ENCODE results near the gene UBR2.

The UBR2 gene

DNA sequence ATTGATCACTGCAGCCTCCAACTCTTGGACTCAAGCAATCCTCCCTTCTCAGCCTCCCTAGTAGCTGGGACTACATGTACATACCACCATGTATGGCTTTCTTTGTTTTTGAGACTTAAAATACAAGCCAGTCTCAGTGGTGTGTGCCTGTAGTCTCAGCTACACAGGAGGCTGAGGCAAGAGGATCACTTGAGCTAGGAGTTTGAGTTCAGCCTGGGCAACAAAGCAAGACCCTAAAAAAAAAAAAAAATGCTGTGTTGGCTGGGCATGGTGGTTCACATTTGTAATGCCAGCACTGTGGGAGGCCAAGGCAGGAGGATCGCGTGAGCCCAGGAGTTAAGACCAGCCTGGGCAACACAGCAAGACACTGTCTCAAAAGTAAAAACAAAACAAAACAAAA is 51.7 kb downstream of the UBR2 start:
- DNase-seq, result no peak
- H3K36me3 ChIP-seq (ENCODE audit: control insufficient read depth, insufficient read depth, low read length), result peaks cover 27% of the 10 kb centered on the region
- no peaks in the 10 kb centered on the region for H3K9me3 ChIP-seq (ENCODE audit: control insufficient read depth, low read length)
- no peaks in the 10 kb centered on the region for H3K27me3 ChIP-seq (replicated peaks; ENCODE audit: control insufficient read depth, insufficient read depth, low read length, poor library complexity, severe bottlenecking)
- H3K27ac ChIP-seq (ENCODE audit: insufficient read depth, low read length, poor library complexity, severe bottlenecking), result no peak overlapping the region
- H3K4me3 ChIP-seq (ENCODE audit: insufficient read depth, low read depth, low read length, poor library complexity, severe bottlenecking), result no peak overlapping the region
- no peaks in the 10 kb centered on the region for H3K4me1 ChIP-seq (ENCODE audit: control insufficient read depth, insufficient read depth, low read length, poor library complexity, severe bottlenecking)

DNA sequence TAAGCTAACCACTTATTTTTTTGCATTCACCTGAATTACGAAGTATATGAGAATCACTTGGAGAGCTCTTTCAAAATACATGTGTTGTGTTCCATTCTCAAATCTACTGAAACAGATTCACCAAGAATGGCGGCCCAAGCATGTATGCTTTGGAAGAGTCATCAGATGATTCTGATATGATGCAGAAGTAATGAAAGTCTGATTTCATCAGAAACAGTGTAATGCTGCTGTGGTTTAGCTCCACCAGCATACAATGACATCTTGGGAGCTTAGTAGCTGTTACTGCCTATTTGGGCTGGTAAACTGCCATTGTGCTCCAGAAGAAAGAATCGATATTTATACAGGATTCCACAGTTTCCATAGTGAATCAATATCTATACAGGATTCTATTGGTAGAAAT is 52.9 kb downstream of the UBR2 start:
- DNase-seq, result no peak
- Histone ChIP-seq H3K4me3 (ENCODE audit: insufficient read depth, low read depth, low read length, poor library complexity, severe bottlenecking) (no peak overlapping the region), H3K9me3 (ENCODE audit: control insufficient read depth, low read length) (no peaks in the 10 kb centered on the region), H3K36me3 (ENCODE audit: control insufficient read depth, insufficient read depth, low read length) (peaks cover 27% of the 10 kb centered on the region), H3K4me1 (ENCODE audit: control insufficient read depth, insufficient read depth, low read length, poor library complexity, severe bottlenecking) (no peaks in the 10 kb centered on the region), H3K27me3 (replicated peaks; ENCODE audit: control insufficient read depth, insufficient read depth, low read length, poor library complexity, severe bottlenecking) (no peaks in the 10 kb centered on the region), H3K27ac (ENCODE audit: insufficient read depth, low read length, poor library complexity, severe bottlenecking) (no peak overlapping the region)

DNA sequence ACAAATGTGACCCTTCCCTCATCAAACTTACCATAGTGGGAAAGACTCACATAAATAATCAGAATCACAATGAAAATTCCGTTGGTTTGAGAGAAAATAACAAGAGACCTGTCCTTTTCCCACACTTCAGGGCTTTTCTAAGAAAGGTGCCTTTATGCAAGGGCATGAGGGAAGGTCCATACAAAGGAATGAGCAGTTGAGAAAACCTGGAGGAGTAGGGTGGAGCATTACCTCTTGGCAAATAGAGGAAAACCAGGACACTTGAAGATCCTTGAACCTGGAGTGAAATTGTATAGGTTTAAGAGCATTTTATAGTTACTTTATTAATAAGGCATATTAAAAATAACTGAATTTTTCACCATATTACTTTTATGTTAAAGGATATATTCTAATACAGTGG is 54.3 kb downstream of the UBR2 start:
- H3K36me3 ChIP-seq (ENCODE audit: control insufficient read depth, insufficient read depth, low read length), result peaks cover 27% of the 10 kb centered on the region

DNA sequence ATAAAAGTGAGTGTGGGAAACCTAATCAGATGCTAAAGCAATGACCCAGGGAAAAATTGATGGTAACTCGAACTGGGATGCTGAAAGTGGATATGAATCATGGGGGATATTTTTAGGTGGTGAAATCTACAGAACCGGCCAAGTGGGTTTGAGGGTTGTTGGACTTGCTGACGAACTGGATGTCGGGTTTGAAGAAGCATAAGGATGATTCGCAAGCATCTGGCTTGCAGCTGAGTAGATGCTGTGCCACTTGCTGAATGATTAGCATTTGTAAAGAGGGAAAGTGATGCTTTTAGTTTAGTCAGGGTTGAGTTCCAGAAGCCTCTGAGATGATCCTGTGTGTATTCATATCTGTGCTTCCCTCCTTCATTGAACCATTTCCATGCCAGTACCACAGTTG is 54.9 kb downstream of the UBR2 start:
- Histone ChIP-seq H3K36me3 (ENCODE audit: control insufficient read depth, insufficient read depth, low read length) (peaks cover 27% of the 10 kb centered on the region), H3K27me3 (replicated peaks; ENCODE audit: control insufficient read depth, insufficient read depth, low read length, poor library complexity, severe bottlenecking) (no peaks in the 10 kb centered on the region), H3K9me3 (ENCODE audit: control insufficient read depth, low read length) (no peaks in the 10 kb centered on the region), H3K27ac (ENCODE audit: insufficient read depth, low read length, poor library complexity, severe bottlenecking) (no peak overlapping the region), H3K4me3 (ENCODE audit: insufficient read depth, low read depth, low read length, poor library complexity, severe bottlenecking) (no peak overlapping the region), H3K4me1 (ENCODE audit: control insufficient read depth, insufficient read depth, low read length, poor library complexity, severe bottlenecking) (no peaks in the 10 kb centered on the region)
- DNase-seq, result no peak

More for the DNA sequence above, 54.3 kb downstream of the UBR2 start:
- no peak for DNase-seq
- Histone ChIP-seq H3K4me1 (ENCODE audit: control insufficient read depth, insufficient read depth, low read length, poor library complexity, severe bottlenecking) (no peaks in the 10 kb centered on the region), H3K9me3 (ENCODE audit: control insufficient read depth, low read length) (no peaks in the 10 kb centered on the region), H3K27me3 (replicated peaks; ENCODE audit: control insufficient read depth, insufficient read depth, low read length, poor library complexity, severe bottlenecking) (no peaks in the 10 kb centered on the region), H3K4me3 (ENCODE audit: insufficient read depth, low read depth, low read length, poor library complexity, severe bottlenecking) (no peak overlapping the region), H3K27ac (ENCODE audit: insufficient read depth, low read length, poor library complexity, severe bottlenecking) (no peak overlapping the region)

DNA sequence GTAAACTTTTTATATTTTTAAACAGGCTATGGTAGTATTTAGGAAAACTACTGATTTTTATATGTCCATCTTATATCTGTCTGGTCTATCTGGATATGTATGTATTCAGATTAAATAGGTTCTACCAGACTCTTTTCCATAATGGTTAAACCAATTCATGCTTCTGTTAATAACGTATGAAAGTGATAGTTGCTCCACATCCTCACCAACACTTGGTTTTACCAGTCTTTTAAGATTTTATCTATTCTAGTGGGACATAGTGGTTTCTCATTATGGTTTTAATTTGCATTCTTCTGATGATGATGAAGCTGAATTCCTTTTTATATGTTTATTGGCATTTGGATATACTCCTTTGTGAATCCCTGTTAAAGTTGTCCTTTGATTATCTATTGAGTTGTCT is 56.1 kb downstream of the UBR2 start:
- H3K4me1 ChIP-seq (ENCODE audit: control insufficient read depth, insufficient read depth, low read length, poor library complexity, severe bottlenecking), result no peaks in the 10 kb centered on the region
- no peaks in the 10 kb centered on the region for H3K9me3 ChIP-seq (ENCODE audit: control insufficient read depth, low read length)
- no peak overlapping the region for H3K27ac ChIP-seq (ENCODE audit: insufficient read depth, low read length, poor library complexity, severe bottlenecking)
- DNase-seq, result no peak
- H3K4me3 ChIP-seq (ENCODE audit: insufficient read depth, low read depth, low read length, poor library complexity, severe bottlenecking), result no peak overlapping the region
- H3K36me3 ChIP-seq (ENCODE audit: control insufficient read depth, insufficient read depth, low read length), result peaks cover 22% of the 10 kb centered on the region
- H3K27me3 ChIP-seq (replicated peaks; ENCODE audit: control insufficient read depth, insufficient read depth, low read length, poor library complexity, severe bottlenecking), result no peaks in the 10 kb centered on the region

DNA sequence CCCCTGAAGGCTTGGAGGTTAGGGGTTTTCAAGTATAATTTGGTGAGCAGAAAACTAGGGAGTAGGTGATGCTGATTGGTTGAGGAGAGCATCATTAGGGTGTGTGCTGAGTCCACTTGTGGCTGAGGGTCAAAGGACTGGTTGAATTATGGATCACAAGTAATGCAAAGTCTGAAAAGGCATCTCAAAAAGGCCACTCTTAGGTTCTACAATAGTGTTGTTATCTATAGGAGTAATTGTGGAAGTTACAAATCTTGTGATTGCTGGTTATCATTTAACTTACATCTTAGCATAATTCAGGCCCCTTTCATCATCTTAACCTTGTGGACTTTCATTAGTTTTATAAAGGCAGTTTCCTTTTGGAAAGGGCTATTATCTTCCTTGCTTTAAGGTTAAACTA is 60.8 kb downstream of the UBR2 start:
- Histone ChIP-seq H3K36me3 (ENCODE audit: control insufficient read depth, insufficient read depth, low read length) (peaks cover 12% of the 10 kb centered on the region), H3K27ac (ENCODE audit: insufficient read depth, low read length, poor library complexity, severe bottlenecking) (no peak overlapping the region), H3K27me3 (replicated peaks; ENCODE audit: control insufficient read depth, insufficient read depth, low read length, poor library complexity, severe bottlenecking) (no peaks in the 10 kb centered on the region), H3K4me3 (ENCODE audit: insufficient read depth, low read depth, low read length, poor library complexity, severe bottlenecking) (no peak overlapping the region), H3K9me3 (ENCODE audit: control insufficient read depth, low read length) (no peaks in the 10 kb centered on the region), H3K4me1 (ENCODE audit: control insufficient read depth, insufficient read depth, low read length, poor library complexity, severe bottlenecking) (no peaks in the 10 kb centered on the region)
- DNase-seq, result no peak

DNA sequence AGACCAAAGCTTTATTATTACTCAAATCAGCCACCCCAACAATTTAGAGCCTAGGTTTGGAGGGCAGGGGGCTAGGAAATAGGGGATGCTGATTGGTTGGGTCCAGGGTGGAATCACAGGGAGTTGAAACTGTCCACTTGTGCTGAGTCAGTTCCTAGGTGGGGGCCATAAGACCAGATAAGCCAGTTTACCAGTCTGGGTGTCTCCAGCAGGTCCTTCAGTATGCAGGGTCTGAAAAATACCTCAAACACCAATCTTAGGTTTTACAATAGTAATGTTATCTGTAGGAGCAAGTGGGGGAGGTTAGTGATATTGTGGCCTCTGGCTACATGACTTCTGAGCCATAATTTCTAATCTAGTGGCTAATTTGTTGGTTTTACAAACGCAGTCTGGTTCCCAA is 63.2 kb downstream of the UBR2 start:
- H3K36me3 ChIP-seq (ENCODE audit: control insufficient read depth, insufficient read depth, low read length), result peaks cover 12% of the 10 kb centered on the region

DNA sequence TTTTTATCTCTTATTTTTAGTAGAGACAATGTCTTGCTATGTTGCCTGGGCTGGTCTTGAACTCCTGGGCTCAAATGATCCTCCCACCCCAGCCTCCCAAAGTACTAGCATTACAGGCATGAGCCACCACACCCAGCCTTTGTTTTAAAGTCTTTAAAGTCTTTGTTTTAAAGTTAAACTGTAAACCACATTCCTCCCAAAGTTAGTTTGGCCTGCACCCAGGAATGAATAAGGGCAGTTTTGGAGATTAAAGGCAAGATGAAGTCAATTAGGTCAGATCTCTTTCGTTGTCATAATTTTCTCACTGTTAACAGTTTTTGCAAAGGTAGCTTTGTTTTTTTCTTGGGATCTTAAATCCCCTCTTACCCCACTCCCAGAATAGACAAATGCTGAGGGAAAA is 63.8 kb downstream of the UBR2 start:
- Histone ChIP-seq H3K9me3 (ENCODE audit: control insufficient read depth, low read length) (no peaks in the 10 kb centered on the region), H3K36me3 (ENCODE audit: control insufficient read depth, insufficient read depth, low read length) (peaks cover 12% of the 10 kb centered on the region)

More for the DNA sequence above, 63.2 kb downstream of the UBR2 start:
- Histone ChIP-seq H3K4me3 (ENCODE audit: insufficient read depth, low read depth, low read length, poor library complexity, severe bottlenecking) (no peak overlapping the region), H3K9me3 (ENCODE audit: control insufficient read depth, low read length) (no peaks in the 10 kb centered on the region), H3K27ac (ENCODE audit: insufficient read depth, low read length, poor library complexity, severe bottlenecking) (no peak overlapping the region), H3K27me3 (replicated peaks; ENCODE audit: control insufficient read depth, insufficient read depth, low read length, poor library complexity, severe bottlenecking) (no peaks in the 10 kb centered on the region), H3K4me1 (ENCODE audit: control insufficient read depth, insufficient read depth, low read length, poor library complexity, severe bottlenecking) (no peaks in the 10 kb centered on the region)
- DNase-seq, result no peak

DNA sequence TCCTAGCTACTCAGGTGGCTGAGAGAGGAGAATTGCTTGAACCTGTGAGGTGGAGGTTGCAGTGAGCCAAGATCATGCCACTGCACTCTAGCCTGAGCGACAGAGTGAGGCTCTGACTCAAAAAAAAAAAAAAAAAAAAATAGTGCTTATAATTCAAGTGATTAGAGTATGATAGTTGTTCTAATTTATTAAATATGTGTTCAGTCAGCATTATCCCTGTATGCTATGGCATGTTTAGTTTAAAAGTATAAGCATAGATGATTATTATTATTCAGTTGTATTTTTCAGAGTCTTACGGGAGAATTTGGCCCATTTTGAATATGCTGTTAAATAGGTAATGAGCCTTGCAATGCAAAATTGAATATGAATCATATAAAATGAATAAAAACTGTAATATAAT is 64.8 kb downstream of the UBR2 start:
- no peaks in the 10 kb centered on the region for H3K9me3 ChIP-seq (ENCODE audit: control insufficient read depth, low read length)
- H3K4me1 ChIP-seq (ENCODE audit: control insufficient read depth, insufficient read depth, low read length, poor library complexity, severe bottlenecking), result no peaks in the 10 kb centered on the region
- H3K27me3 ChIP-seq (replicated peaks; ENCODE audit: control insufficient read depth, insufficient read depth, low read length, poor library complexity, severe bottlenecking), result no peaks in the 10 kb centered on the region
- no peak for DNase-seq
- no peak overlapping the region for H3K27ac ChIP-seq (ENCODE audit: insufficient read depth, low read length, poor library complexity, severe bottlenecking)
- peaks cover 16% of the 10 kb centered on the region for H3K36me3 ChIP-seq (ENCODE audit: control insufficient read depth, insufficient read depth, low read length)
- H3K4me3 ChIP-seq (ENCODE audit: insufficient read depth, low read depth, low read length, poor library complexity, severe bottlenecking), result no peak overlapping the region

More for the DNA sequence above, 63.8 kb downstream of the UBR2 start:
- Histone ChIP-seq H3K27me3 (replicated peaks; ENCODE audit: control insufficient read depth, insufficient read depth, low read length, poor library complexity, severe bottlenecking) (no peaks in the 10 kb centered on the region), H3K27ac (ENCODE audit: insufficient read depth, low read length, poor library complexity, severe bottlenecking) (no peak overlapping the region), H3K4me3 (ENCODE audit: insufficient read depth, low read depth, low read length, poor library complexity, severe bottlenecking) (no peak overlapping the region), H3K4me1 (ENCODE audit: control insufficient read depth, insufficient read depth, low read length, poor library complexity, severe bottlenecking) (no peaks in the 10 kb centered on the region)
- DNase-seq, result no peak

DNA sequence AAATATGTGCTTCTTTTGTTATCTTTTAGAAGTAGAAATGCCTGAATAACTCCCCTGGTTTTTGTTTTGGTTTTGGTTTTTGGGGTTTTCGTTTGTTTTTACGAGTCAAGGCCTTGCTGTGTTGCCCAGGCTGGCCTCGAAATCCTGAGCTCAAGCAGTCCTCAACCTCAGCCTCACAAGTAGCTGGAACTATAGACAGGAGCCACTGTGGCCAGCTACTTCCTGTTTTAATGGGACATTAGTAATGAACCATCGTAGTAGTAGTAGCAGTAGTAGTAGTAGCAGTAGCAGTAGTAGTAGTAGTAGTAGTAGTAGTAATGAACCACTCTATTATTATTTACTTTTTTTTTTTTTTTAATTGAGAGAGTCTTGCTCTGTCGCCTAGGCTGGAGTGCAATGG is 66.0 kb downstream of the UBR2 start:
- Histone ChIP-seq H3K4me1 (ENCODE audit: control insufficient read depth, insufficient read depth, low read length, poor library complexity, severe bottlenecking) (no peaks in the 10 kb centered on the region), H3K4me3 (ENCODE audit: insufficient read depth, low read depth, low read length, poor library complexity, severe bottlenecking) (no peak overlapping the region), H3K27ac (ENCODE audit: insufficient read depth, low read length, poor library complexity, severe bottlenecking) (no peak overlapping the region), H3K27me3 (replicated peaks; ENCODE audit: control insufficient read depth, insufficient read depth, low read length, poor library complexity, severe bottlenecking) (no peaks in the 10 kb centered on the region), H3K36me3 (ENCODE audit: control insufficient read depth, insufficient read depth, low read length) (peaks cover 16% of the 10 kb centered on the region), H3K9me3 (ENCODE audit: control insufficient read depth, low read length) (no peaks in the 10 kb centered on the region)
- DNase-seq, result no peak

DNA sequence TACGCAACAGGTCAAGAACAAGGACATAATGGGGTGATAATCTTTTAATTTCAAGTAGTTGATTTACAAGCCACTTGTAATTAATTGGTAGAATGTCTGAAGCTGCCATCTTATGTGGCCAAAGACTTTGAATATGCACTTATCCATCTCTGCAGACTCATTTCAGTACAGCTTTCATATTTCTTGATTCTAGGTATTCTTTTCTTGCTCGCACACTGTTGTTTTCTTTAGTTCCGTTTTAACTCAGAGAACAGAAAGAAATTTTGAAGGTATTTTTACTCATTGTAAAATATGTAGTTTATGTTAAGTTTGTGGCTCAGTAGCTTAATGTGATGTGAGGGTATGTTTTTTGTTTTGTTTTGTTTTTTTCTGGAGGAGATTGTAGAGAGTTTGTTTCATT is 73.9 kb downstream of the UBR2 start:
- Histone ChIP-seq H3K27me3 (replicated peaks; ENCODE audit: control insufficient read depth, insufficient read depth, low read length, poor library complexity, severe bottlenecking) (no peaks in the 10 kb centered on the region), H3K9me3 (ENCODE audit: control insufficient read depth, low read length) (no peaks in the 10 kb centered on the region), H3K27ac (ENCODE audit: insufficient read depth, low read length, poor library complexity, severe bottlenecking) (no peak overlapping the region), H3K36me3 (ENCODE audit: control insufficient read depth, insufficient read depth, low read length) (peaks cover 56% of the 10 kb centered on the region), H3K4me1 (ENCODE audit: control insufficient read depth, insufficient read depth, low read length, poor library complexity, severe bottlenecking) (no peaks in the 10 kb centered on the region), H3K4me3 (ENCODE audit: insufficient read depth, low read depth, low read length, poor library complexity, severe bottlenecking) (no peak overlapping the region)
- DNase-seq, result no peak
